OCI-M1 (cell line): ENCODE results near the gene ZNF492.
"Not testable (repeated sequence)": the region's sequence is repeated elsewhere in the genome, so short reads cannot be mapped to it uniquely, and the experiment has no call there.

Experiments used
- DNase-seq: peaks from one replicate; lab custom pipeline; 2025; lab: John Stamatoyannopoulos, UW

ZNF492 gene

GRCh38 chr19:22633706-22634449 lies at the start of gene ZNF492:
TSS of gene ZNF492 (plus strand) at chr19:22634324. CDS start at chr19:22653400, 19,076 bp downstream.
- peak; percentile 95 for DNase-seq

- DNase-seq, result no peak
These were observed 38.7 kb upstream of the ZNF492 start for GRCh38 chr19:22595422-22595821.

GRCh38 chr19:22595918-22596341 lies 38.2 kb upstream of the ZNF492 start:
- no peak for DNase-seq

- DNase-seq, result no peak
These were observed 33.2 kb upstream of the ZNF492 start for GRCh38 chr19:22600690-22601648.

DNA sequence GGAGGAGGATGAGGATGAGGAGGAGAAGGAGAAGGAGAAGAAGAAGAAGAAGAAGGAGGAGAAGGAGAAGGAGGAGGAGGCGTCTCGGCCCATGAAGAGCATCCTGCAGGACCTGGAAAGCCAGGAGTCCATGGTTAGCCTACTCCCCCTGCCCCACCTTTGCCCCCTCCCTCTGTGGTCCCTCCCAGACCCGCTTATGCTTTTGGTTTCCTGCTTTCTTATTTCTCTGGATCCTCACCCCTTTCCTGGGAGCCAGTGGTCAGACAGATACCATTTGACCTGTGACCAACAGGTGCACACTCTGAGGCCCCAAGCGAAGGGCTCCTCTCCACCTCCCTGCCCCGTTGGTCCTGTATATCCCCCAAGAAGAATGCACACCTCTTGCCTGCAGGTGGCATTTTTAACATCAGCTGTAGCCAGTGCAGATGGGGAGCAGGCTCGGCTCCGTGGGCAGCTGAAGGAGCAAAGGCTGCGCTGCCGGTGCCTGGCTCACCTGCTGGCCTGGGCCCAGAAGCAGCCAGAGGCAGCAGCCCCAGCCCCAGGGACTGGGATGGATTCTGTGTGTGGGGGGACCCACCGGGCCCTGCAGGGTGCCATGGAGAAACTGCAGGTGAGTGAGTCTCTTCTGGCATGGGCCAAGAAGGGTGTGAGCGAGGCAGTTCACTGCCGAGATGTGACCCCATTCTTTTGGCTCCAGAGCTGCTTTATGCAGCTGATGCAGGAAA lies 32.1 kb upstream of the ZNF492 start:
- DNase-seq, result no peak

DNA sequence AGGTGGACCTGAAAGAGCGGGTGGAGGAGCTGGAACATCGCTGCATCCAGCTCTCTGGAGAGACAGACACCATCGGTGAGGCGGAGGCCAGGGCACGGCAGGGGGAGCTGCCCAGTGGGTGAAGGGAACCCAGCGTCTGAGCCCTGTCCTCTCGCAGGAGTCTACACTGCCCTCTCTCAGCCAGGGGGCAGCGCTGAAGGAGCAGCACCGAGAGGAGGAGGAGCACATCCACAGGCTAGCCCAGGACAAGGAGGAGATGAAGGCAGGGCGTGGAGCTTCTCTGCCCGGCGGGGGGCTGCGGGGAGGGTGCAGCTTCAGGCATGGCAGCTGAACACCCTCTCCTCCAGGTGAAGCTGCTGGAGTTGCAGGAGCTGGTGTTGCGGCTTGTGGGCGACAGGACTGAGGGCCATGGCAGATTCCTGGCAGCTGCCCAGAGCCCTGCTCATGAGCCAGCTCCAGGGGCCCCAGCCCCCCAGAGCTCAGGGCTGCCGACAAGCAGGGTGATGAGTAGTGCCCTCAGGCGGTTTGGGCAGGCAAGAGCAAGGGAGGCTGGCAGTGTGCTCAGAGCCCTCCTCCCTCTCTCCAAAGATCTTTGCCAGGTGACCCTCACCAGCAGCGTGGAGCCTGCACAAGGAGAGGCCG lies 31.4 kb upstream of the ZNF492 start:
- no peak for DNase-seq

DNA sequence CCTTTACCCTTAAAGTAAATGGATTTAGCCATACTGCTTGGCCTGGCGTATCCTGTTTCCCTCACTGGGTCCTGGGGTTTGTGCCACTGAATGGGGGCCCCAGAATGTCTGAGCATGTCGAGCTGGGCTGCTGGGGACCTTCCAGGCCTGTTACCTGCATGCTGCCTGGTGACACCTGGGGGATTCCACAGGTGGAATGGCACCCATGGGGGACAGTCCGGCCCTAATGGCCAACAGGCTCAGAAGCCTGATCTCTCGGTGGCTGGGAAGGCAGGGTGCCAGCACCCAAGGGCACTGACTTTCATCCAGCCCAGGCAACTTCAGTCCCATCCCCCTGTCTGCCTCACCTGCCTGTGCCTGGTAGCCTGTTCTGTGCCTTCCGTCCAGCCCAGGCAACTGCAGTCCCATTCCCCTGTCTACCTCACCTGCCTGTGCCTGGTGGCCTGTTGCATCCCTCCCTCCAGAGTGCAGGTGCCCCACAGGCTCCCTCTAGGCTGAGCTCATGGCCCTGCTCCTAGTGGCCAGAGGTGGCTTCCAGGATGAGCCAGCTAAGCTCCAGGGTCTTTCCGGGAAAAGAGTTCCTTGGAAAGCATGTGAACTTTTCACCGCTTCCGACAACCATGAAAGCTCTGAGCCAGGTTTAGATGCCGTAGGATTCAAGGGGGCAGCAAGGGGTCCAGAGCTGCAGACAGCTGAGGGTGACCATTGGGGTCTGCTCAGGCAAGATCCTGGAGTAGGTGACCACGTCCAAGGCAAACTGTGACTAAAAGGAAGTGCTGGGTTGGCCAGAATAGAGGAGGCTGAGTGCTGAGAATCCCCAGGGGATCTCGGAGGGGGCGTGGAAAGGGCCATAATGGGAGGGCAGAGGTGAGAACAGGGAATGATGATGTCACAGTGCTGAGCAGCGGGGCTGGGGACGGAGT lies 30.3 kb upstream of the ZNF492 start:
- DNase-seq, result no peak

GRCh38 chr19:22604571-22605274 lies 29.4 kb upstream of the ZNF492 start:
- DNase-seq, result no peak

GRCh38 chr19:22605275-22606211 lies 28.6 kb upstream of the ZNF492 start:
- DNase-seq, result no peak

DNA sequence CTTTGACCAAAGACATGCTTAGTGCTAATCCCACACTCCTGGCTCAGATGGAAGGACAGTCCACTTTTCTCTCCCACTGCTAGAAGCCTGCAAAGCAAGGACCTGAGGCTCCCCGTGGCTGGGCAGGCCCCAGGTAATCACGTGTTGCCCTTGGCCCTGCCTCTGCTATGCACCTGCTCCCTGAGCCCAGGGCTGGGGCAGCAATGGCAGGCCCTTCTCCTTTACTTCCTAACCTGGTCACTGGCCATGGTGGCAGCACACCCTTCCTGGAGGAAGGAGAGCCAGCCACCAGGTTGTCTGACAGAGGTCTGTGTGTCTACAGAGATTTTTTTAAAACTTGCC lies 27.9 kb upstream of the ZNF492 start:
- no peak for DNase-seq

GRCh38 chr19:22606954-22607652 lies 27.0 kb upstream of the ZNF492 start:
- DNase-seq, result no peak

DNA sequence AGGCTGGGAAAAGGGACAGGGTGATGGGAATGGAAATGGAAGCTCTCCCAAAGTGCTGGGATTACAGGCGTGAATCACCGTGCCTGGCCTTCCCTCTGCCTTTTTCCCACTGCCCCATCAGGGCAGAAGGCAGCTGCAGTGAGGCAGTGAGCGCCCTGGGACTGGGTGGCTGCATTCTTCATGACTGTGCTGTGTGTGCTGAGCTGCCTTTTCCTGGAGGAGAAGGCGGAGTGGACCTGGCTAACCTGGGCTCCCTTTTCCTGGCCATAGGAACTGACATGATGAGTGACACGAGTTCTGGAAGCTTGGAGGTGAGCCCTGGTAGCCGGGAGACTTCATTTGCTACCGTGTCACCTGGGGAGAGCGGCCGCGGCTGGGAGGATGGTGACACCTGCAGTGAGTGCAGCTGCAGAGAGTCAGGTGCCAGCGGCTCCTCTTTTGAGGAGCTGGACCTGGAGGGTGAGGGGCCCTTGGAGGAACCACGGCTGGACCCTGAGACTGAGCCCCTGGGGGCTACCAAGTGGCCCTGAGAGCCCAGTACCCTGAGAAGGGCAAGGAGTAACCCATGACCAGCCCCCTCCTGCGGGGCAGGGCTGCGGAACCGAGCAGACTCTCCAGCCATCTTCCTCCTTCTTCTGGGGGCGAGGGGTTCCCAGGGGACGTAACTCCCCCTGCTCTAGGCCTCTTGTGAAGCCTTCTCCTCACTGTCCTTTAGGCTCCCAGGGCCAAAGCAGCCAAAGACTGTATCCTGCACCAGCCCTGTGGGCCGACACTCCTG lies 26.3 kb upstream of the ZNF492 start:
- DNase-seq, result no peak

GRCh38 chr19:22608441-22608840 lies 25.7 kb upstream of the ZNF492 start:
- no peak for DNase-seq

- no peak for DNase-seq
These were observed 24.5 kb upstream of the ZNF492 start for GRCh38 chr19:22609630-22610029.

- no peak for DNase-seq
These were observed 24.0 kb upstream of the ZNF492 start for GRCh38 chr19:22610121-22610520.

- DNase-seq, result no peak
These were observed 21.8 kb upstream of the ZNF492 start for GRCh38 chr19:22612316-22612715.

DNA sequence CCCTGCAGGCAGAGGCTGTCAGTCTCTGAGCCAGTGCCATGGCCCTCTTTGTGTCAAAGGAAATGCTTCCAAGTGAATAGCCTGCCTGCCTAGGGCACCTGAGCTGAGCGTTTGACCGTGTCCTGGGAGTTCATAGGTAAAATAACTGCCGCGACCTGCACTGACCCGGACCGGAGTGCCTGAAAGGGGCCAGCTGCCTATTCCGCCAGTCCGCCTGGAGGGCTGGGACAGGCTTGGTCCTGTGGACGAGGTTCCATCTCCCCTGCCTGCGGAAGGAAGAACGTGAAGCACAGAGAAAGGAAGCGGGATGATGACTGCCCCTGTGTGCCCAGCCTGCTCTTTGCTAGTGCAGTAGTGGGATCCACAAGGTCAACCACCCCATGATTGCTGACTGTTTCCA lies 17.5 kb upstream of the ZNF492 start:
- DNase-seq, result no peak

GRCh38 chr19:22617181-22617580 lies 16.9 kb upstream of the ZNF492 start:
- DNase-seq, result not testable (repeated sequence)
